ENCODE results near the gene ABO.
"Not testable (repeated sequence)": the region's sequence is repeated elsewhere in the genome, so short reads cannot be mapped to it uniquely, and the experiment has no call there.

The ABO gene

GRCh38 chr9:133286523-133286922 lies 11.5 kb upstream of the ABO start:
- DNase-seq, result no peak

- DNase-seq, result no peak
These were observed 10.3 kb upstream of the ABO start for GRCh38 chr9:133285252-133285775.

- no peak for DNase-seq
These were observed 9.4 kb upstream of the ABO start for GRCh38 chr9:133284362-133284761.

GRCh38 chr9:133283255-133284032 lies 8.4 kb upstream of the ABO start:
- not testable (repeated sequence) for DNase-seq

- DNase-seq, result no peak
These were observed 7.7 kb upstream of the ABO start for GRCh38 chr9:133282464-133283238.

- no peak for DNase-seq
These were observed 5.4 kb upstream of the ABO start for GRCh38 chr9:133280392-133280791.

- no peak for DNase-seq
These were observed 3.4 kb upstream of the ABO start for GRCh38 chr9:133278161-133279114.

GRCh38 chr9:133277467-133277866 lies 2.5 kb upstream of the ABO start:
- DNase-seq, result no peak

GRCh38 chr9:133276923-133277322 lies 1.9 kb upstream of the ABO start:
- DNase-seq, result no peak

- no peak for DNase-seq
These were observed 1.2 kb upstream of the ABO start for GRCh38 chr9:133276001-133276884.

- DNase-seq, result no peak
These were observed 531 bp downstream of the ABO start for GRCh38 chr9:133274236-133275104.

- DNase-seq, result no peak
These were observed 1.2 kb downstream of the ABO start for GRCh38 chr9:133273819-133274218.

- no peak for DNase-seq
These were observed 1.9 kb downstream of the ABO start for GRCh38 chr9:133273098-133273497.

GRCh38 chr9:133269537-133270362 lies 5.3 kb downstream of the ABO start:
- DNase-seq, result no peak

GRCh38 chr9:133269136-133269535 lies 5.9 kb downstream of the ABO start:
- not testable (repeated sequence) for DNase-seq

GRCh38 chr9:133268335-133269056 lies 6.5 kb downstream of the ABO start:
- no peak for DNase-seq

- no peak for DNase-seq
These were observed 10.7 kb downstream of the ABO start for GRCh38 chr9:133264235-133264764.

GRCh38 chr9:133263557-133263956 lies 11.4 kb downstream of the ABO start:
- no peak for DNase-seq

GRCh38 chr9:133262226-133262625 lies 12.8 kb downstream of the ABO start:
- no peak for DNase-seq

Data from activated CD4-positive, CD25-positive, alpha-beta regulatory T cell (primary cell).